ENCODE data around the gene DPYD. TPM values are rescaled to one million over a fixed set of nuclear protein-coding genes. Genes with fewer than 3 reads are reported as not detected.

DPYD gene
- total and polyA plus RNA-seq, 9 of the 15 experiments (the other 6 are each of a cell fraction or from before 2014, with no cell fraction given): 0.03 to 0.25 (median 0.08) TPM; not detected in 2

- no peak overlapping the region for H3K9ac ChIP-seq (ENCODE audit: insufficient read depth in 1 of 2, low read depth in 2 of 2, low read length in 2 of 2)
- H3K27ac ChIP-seq (ENCODE audit: extremely low read depth, low read depth, low read length): no peak overlapping the region
- H3K9me3 ChIP-seq (replicated peaks; ENCODE audit: control insufficient read depth, insufficient read depth, low read depth, low read length): no peaks in the 10 kb centered on the region
- BruUV-seq (replicated peaks): no TSS peak
- TF ChIP-seq CSDE1 (IDR thresholded peaks at IDR 0.05) (no peak), NR1H2 (CRISPR knock-in tag; IDR thresholded peaks at IDR 0.05) (no peak)
- H3K9me1 ChIP-seq (ENCODE audit: control insufficient read depth, insufficient read depth, low read length): no peaks in the 10 kb centered on the region
- ChIA-PET POLR2A (no interaction called here), CTCF (ENCODE audit: low intra/inter-chr PET ratio) (no interaction called here)
- no peaks in the 10 kb centered on the region for H4K20me1 ChIP-seq (replicated peaks; ENCODE audit: control insufficient read depth, insufficient read depth, low read length)
- H2AFZ ChIP-seq (ENCODE audit: low read depth, low read length): no peak overlapping the region
- WGBS (ENCODE audit: insufficient coverage, low coverage, missing lambda C conversion rate): 0% methylated on average over 7 of the region's 7 CpGs
- H3K4me3 ChIP-seq: no peak overlapping the region
- intact Hi-C loops (cut with micrococcal nuclease) (no loop called here), in situ Hi-C loops (cut with MboI) (no loop called here)
- H3K4me1 ChIP-seq (replicated peaks in 1 of 2; ENCODE audit: control insufficient read depth in 2 of 2, insufficient read depth in 2 of 2, low read length in 2 of 2): no peaks in the 10 kb centered on the region
- no peaks in the 10 kb centered on the region for H3K79me2 ChIP-seq (ENCODE audit: control insufficient read depth, insufficient read depth, low read length)
- H3K4me2 ChIP-seq (ENCODE audit: insufficient read depth, low read length): no peak overlapping the region
- no peaks in the 10 kb centered on the region for H3K27me3 ChIP-seq (ENCODE audit: control insufficient read depth in 2 of 2, insufficient read depth in 2 of 2, low read length in 2 of 2)
- FAIRE-seq (no peak), DNase-seq (ENCODE audit: extremely low read depth in 1 of 4, low spot score in 3 of 4) (no peak), ATAC-seq (no peak)
- no peaks in the 10 kb centered on the region for H3K36me3 ChIP-seq (ENCODE audit: control insufficient read depth, insufficient read depth, low read length)
Measured at GRCh38 chr1:97906567-97907241, 14.1 kb downstream of the DPYD start.

- Histone ChIP-seq H3K4me3 (no peak overlapping the region), H3K9me1 (ENCODE audit: control insufficient read depth, insufficient read depth, low read length) (no peaks in the 10 kb centered on the region), H4K20me1 (replicated peaks; ENCODE audit: control insufficient read depth, insufficient read depth, low read length) (no peaks in the 10 kb centered on the region), H3K27ac (ENCODE audit: extremely low read depth, low read depth, low read length) (no peak overlapping the region), H2AFZ (ENCODE audit: low read depth, low read length) (no peak overlapping the region), H3K9me3 (replicated peaks; ENCODE audit: control insufficient read depth, insufficient read depth, low read depth, low read length) (no peaks in the 10 kb centered on the region), H3K27me3 (ENCODE audit: control insufficient read depth in 2 of 2, insufficient read depth in 2 of 2, low read length in 2 of 2) (no peaks in the 10 kb centered on the region), H3K4me2 (ENCODE audit: insufficient read depth, low read length) (no peak overlapping the region), H3K79me2 (ENCODE audit: control insufficient read depth, insufficient read depth, low read length) (no peaks in the 10 kb centered on the region), H3K4me1 (replicated peaks in 1 of 2; ENCODE audit: control insufficient read depth in 2 of 2, insufficient read depth in 2 of 2, low read length in 2 of 2) (no peaks in the 10 kb centered on the region), H3K9ac (ENCODE audit: insufficient read depth in 1 of 2, low read depth in 2 of 2, low read length in 2 of 2) (no peak overlapping the region), H3K36me3 (ENCODE audit: control insufficient read depth, insufficient read depth, low read length) (no peaks in the 10 kb centered on the region)
- DNase-seq (ENCODE audit: extremely low read depth in 1 of 4, low spot score in 3 of 4) (no peak), FAIRE-seq (no peak), ATAC-seq (no peak)
- in situ Hi-C loops (cut with MboI) (no loop called here), intact Hi-C loops (cut with micrococcal nuclease) (no loop called here)
- TF ChIP-seq ATF6 (CRISPR knock-in tag; IDR thresholded peaks at IDR 0.05): no peak
- TF ChIP-seq HDAC8 (tag; IDR thresholded peaks at IDR 0.05): no peak
- no peak for TF ChIP-seq MCM5 (IDR thresholded peaks at IDR 0.05; ENCODE audit: low read depth)
- TF ChIP-seq NR2C2 (CRISPR knock-in tag; IDR thresholded peaks at IDR 0.05): no peak
- TF ChIP-seq NR2C2 (tag; IDR thresholded peaks at IDR 0.05): no peak
- TF ChIP-seq GABPB2 (CRISPR knock-in tag; conservative IDR thresholded peaks at IDR 0.05): no peak
- CTCF ChIA-PET (ENCODE audit: low intra/inter-chr PET ratio): no interaction called here
- WGBS (ENCODE audit: insufficient coverage, low coverage, missing lambda C conversion rate): 0% methylated on average over 6 of the region's 6 CpGs
- POLR2A ChIA-PET: no interaction called here
- BruUV-seq (replicated peaks): no TSS peak
Measured at GRCh38 chr1:97905141-97905940, 15.5 kb downstream of the DPYD start.
